Mesodermal cell (in vitro differentiated cells): ENCODE measurements around the gene MLLT10.
A peak's percentile ranks its signal among the peaks of the same experiment; 100 is the strongest.
"Not testable (repeated sequence)": the region's sequence is repeated elsewhere in the genome, so short reads cannot be mapped to it uniquely, and the experiment has no call there.

Experiments
- H3K27ac ChIP-seq: 2 replicates; pipeline ENCODE4 v1.7.0; 2013; ENCODE audit warnings: mild to moderate bottlenecking, low read depth, low read length, moderate library complexity; ENCODE audit not compliant: severe bottlenecking
- H3K36me3 ChIP-seq: 2 replicates; pipeline ENCODE4 v1.7.1; 2013; ENCODE audit warnings: mild to moderate bottlenecking, low read length, moderate library complexity; ENCODE audit not compliant: control insufficient read depth, insufficient read depth
- H3K4me1 ChIP-seq: one replicate; pipeline ENCODE4 v1.7.1; 2013; ENCODE audit warnings: mild to moderate bottlenecking, low read length; ENCODE audit not compliant: insufficient read depth, control insufficient read depth, poor library complexity, severe bottlenecking
- H3K4me3 ChIP-seq: 2 replicates; pipeline ENCODE4 v1.7.0; 2013; ENCODE audit warnings: low read length, control low read depth, mild to moderate bottlenecking; ENCODE audit not compliant: insufficient read depth, poor library complexity, severe bottlenecking; ENCODE audit errors: extremely low read depth
- H3K9me3 ChIP-seq: 2 replicates; pipeline ENCODE4 v1.7.1; 2013; ENCODE audit warnings: mild to moderate bottlenecking, low read length, moderate library complexity; ENCODE audit not compliant: control insufficient read depth
- WGBS, 2 experiments: methylation state at CpG; one replicate each; pipeline ENCODE4 v1.1.5; 2013; ENCODE audit warnings: missing lambda C conversion rate in 2 of 2; ENCODE audit not compliant: insufficient coverage in 2 of 2; 5-methylcytosine and 5-hydroxymethylcytosine counted together

The MLLT10 gene

DNA sequence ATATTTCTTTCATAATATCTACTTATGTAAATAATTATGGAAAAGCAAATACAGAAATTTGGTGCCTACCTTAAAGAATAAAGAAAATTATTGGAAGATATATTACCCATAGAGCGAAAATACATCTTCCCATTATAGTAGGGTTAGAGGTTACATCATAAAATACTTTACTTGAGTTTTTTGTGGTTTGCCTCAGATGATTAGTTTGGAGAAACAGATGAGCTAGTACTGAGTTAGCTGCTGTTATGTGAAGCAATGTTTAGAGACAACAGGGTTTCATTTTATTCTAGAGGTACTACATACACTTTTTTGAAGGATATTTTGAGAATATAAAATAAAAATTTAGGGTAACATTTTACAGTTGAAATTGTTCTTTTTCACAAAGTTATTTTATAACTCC is 2.9 kb upstream of the MLLT10 start:
- H3K36me3 ChIP-seq: no peaks in the 10 kb centered on the region
- no peak overlapping the region for H3K27ac ChIP-seq
- no CpG with 5 or more reads among the region's 1 CpG for WGBS, 2 experiments
- no peak overlapping the region for H3K4me3 ChIP-seq
- H3K4me1 ChIP-seq: peaks cover 3% of the 10 kb centered on the region
- H3K9me3 ChIP-seq: no peaks in the 10 kb centered on the region

DNA sequence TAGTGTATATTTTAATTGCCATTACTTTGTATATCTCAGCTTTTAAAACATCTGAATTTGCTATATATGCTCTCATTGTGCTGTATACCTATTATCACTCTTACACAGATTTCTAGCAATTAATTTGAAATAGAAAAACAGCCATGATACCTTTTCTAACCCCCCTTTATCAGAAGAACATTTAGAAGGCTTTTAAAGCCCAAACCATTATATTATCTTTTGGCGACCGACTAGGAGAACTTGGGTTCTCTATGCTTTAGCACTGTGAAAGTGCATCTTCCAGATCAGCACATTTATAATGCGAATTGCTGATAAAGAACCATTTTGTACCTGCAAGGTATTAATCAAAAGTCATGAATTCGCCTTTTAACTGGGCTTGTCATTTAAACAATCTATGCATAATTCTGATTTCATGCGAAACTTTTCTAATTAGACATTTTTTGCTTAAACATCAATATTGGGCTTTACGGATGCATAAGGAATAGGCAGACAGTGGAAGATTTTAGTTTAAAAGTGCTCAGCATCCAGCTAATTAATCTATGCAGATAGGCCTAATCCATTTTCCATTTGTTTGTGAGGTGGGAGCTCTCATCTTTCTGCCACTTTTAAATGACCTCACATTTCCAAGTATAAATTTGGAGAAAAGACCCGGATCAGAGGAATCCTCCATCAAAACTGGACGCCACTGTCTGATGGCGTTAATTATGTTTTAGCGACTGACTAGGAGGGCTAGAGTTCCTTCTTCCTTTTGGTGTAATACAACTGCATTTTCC is 1.2 kb upstream of the MLLT10 start:
- H3K36me3 ChIP-seq: peaks cover 8% of the 10 kb centered on the region
- 36 to 51% methylated on average over 8 of the region's 10 CpGs for WGBS, 2 experiments
- peaks cover 3% of the 10 kb centered on the region for H3K4me1 ChIP-seq
- peak overlapping the region; percentile 53 for H3K4me3 ChIP-seq
- H3K27ac ChIP-seq: peak overlapping the region; percentile 83
- no peaks in the 10 kb centered on the region for H3K9me3 ChIP-seq

GRCh38 chr10:21534280-21534586 is 201 bp downstream of the MLLT10 start:
- H3K4me3 ChIP-seq: peak overlapping the region; percentile 53
- H3K27ac ChIP-seq: peak overlapping the region; percentile 83
- peaks cover 3% of the 10 kb centered on the region for H3K4me1 ChIP-seq
- WGBS, 2 experiments: no CpG with 5 or more reads among the region's 26 CpGs
- H3K9me3 ChIP-seq: no peaks in the 10 kb centered on the region
- peaks cover 19% of the 10 kb centered on the region for H3K36me3 ChIP-seq

DNA sequence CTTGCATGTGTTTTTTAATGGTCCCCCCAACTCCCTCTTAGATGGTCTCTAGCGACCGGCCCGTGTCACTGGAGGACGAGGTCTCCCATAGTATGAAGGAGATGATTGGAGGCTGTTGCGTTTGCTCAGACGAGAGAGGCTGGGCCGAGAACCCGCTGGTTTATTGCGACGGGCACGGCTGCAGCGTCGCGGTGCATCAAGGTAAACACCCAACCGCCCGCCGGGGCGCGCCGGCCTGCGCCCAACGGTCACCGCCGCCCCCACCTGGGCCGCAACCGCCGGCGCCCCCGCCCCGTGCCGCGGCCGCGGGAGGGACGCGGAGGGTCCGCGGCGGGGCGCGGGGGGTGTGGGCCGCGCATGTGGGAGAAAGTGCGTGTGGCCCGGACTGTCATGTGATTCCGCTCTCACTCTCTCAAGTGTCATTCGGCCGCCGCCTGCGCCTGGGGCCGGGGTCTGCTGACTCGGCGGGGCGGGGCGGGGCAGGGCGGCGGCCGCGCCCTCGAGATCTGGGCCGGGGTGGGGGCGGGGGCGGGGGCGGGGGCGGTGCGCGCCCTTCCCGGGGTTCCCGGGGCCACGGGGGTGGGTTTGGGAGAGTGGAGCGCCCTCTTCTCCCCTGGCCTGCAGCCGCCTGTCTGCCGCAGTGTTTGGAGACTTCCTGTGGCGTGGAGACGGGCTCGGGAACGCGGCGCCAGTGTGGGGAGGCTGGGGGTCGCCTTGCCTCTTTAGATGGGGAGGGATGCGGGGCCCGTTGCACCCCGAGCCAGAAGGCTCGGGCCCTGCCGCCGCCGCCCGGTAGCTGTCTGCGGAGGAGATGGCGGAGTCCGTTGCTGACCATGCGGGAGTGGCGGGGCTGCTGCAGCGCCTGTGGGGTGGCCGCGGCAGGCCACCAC is 817 bp downstream of the MLLT10 start:
- peak overlapping the region; percentile 53 for H3K4me3 ChIP-seq
- H3K9me3 ChIP-seq: no peaks in the 10 kb centered on the region
- H3K4me1 ChIP-seq: peaks cover 3% of the 10 kb centered on the region
- peaks cover 25% of the 10 kb centered on the region for H3K36me3 ChIP-seq
- 1 to 2% methylated on average over 41 to 54 of the region's 96 CpGs for WGBS, 2 experiments
- H3K27ac ChIP-seq: peak overlapping the region; percentile 49

GRCh38 chr10:21535494-21535965 is 1.5 kb downstream of the MLLT10 start:
- Histone ChIP-seq H3K4me3 (peak overlapping the region; percentile 53), H3K36me3 (peaks cover 32% of the 10 kb centered on the region), H3K4me1 (peaks cover 3% of the 10 kb centered on the region), H3K27ac (peak overlapping the region; percentile 49), H3K9me3 (no peaks in the 10 kb centered on the region)
- WGBS, 2 experiments: 42 to 44% methylated on average over 4 to 8 of the region's 9 CpGs

- peak overlapping the region; percentile 53 for H3K4me3 ChIP-seq
Measured at GRCh38 chr10:21535976-21536375, 1.9 kb downstream of the MLLT10 start.

GRCh38 chr10:21536874-21537273 is 2.8 kb downstream of the MLLT10 start:
- Histone ChIP-seq H3K27ac (no peak overlapping the region), H3K36me3 (peaks cover 45% of the 10 kb centered on the region), H3K4me3 (no peak overlapping the region), H3K4me1 (peaks cover 3% of the 10 kb centered on the region), H3K9me3 (no peaks in the 10 kb centered on the region)
- WGBS, 2 experiments: 80 to 95% methylated on average over 1 to 2 of the region's 3 CpGs

More at GRCh38 chr10:21535976-21536375, 1.9 kb downstream of the MLLT10 start:
- WGBS, 2 experiments: 90 to 91% methylated on average over 9 of the region's 9 CpGs
- not testable (repeated sequence) for H3K9me3 ChIP-seq, H3K27ac ChIP-seq, H3K4me1 ChIP-seq
- peaks cover 36% of the 10 kb centered on the region for H3K36me3 ChIP-seq

- not testable (repeated sequence) for H3K4me1 ChIP-seq, H3K9me3 ChIP-seq, H3K4me3 ChIP-seq, H3K27ac ChIP-seq
- WGBS, 2 experiments: 83 to 93% methylated on average over 1 to 2 of the region's 4 CpGs
- peaks cover 83% of the 10 kb centered on the region for H3K36me3 ChIP-seq
Measured at GRCh38 chr10:21540701-21541100, 6.7 kb downstream of the MLLT10 start.

DNA sequence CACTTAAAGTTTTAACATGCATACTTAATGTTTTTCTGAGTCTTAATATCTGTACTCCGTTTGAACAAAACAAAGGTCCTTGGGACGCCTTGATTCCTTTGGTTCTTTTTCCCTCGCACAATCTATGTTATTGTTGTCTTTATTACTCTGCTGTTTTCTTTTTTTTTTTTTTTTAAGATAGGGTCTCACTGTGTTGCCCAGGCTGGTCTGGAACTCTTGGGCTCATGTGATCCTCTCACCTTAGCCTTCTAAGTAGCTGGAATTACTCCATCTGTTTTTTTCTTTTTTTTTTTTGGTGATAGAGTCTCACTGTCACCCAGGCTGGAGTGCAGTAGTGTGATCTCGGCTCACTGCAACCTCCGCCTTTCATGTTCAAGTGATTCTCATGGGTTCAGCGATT is 13.2 kb downstream of the MLLT10 start:
- H3K9me3 ChIP-seq: no peaks in the 10 kb centered on the region
- WGBS, 2 experiments: 88 to 94% methylated on average over 3 of the region's 6 CpGs
- no peak overlapping the region for H3K4me3 ChIP-seq
- peaks cover 91% of the 10 kb centered on the region for H3K36me3 ChIP-seq
- H3K27ac ChIP-seq: no peak overlapping the region
- no peaks in the 10 kb centered on the region for H3K4me1 ChIP-seq

- H3K27ac ChIP-seq: no peak overlapping the region
- H3K36me3 ChIP-seq: peaks cover 89% of the 10 kb centered on the region
- H3K9me3 ChIP-seq: no peaks in the 10 kb centered on the region
- H3K4me1 ChIP-seq: no peaks in the 10 kb centered on the region
- no peak overlapping the region for H3K4me3 ChIP-seq
- 96 to 98% methylated on average over 8 of the region's 8 CpGs for WGBS, 2 experiments
Measured at GRCh38 chr10:21552638-21553037, 18.6 kb downstream of the MLLT10 start.
